Stimulated activated CD4-positive, alpha-beta T cell treated with anti-CD3 and anti-CD28 coated beads, Interleukin-1b, Interleukin-23, amount 100 ng/mL, for 1 hour (primary cell): ENCODE results near the gene PPM1L.

Experiments used
- DNase-seq, 2 donors: peaks; one replicate each; pipeline ENCODE4 v3.0.0-alpha.2; 2020; ENCODE audit warnings: low read depth in 2 of 2

Gene PPM1L

GRCh38 chr3:160808838-160809237 lies 52.8 kb downstream of the PPM1L start:
- no peak for DNase-seq

GRCh38 chr3:160809453-160809852 lies 53.4 kb downstream of the PPM1L start:
- DNase-seq, result no peak

- no peak for DNase-seq
Measured at GRCh38 chr3:160810362-160811236, 54.6 kb downstream of the PPM1L start.

GRCh38 chr3:160811237-160811548 lies 55.2 kb downstream of the PPM1L start:
- no peak for DNase-seq

GRCh38 chr3:160812304-160812703 lies 56.3 kb downstream of the PPM1L start:
- no peak for DNase-seq

GRCh38 chr3:160815280-160815679 lies 59.2 kb downstream of the PPM1L start:
- no peak for DNase-seq

GRCh38 chr3:160820022-160820421 lies 64.0 kb downstream of the PPM1L start:
- no peak for DNase-seq

- no peak for DNase-seq
Measured at GRCh38 chr3:160820430-160820829, 64.4 kb downstream of the PPM1L start.

- DNase-seq, result no peak
Measured at GRCh38 chr3:160822936-160823335, 66.9 kb downstream of the PPM1L start.

GRCh38 chr3:160825311-160825800 lies 69.3 kb downstream of the PPM1L start:
- no peak for DNase-seq

- DNase-seq, result no peak
Measured at GRCh38 chr3:160826408-160826807, 70.4 kb downstream of the PPM1L start.

- no peak for DNase-seq
Measured at GRCh38 chr3:160826991-160827390, 71.0 kb downstream of the PPM1L start.

- no peak for DNase-seq
Measured at GRCh38 chr3:160827516-160827915, 71.5 kb downstream of the PPM1L start.

GRCh38 chr3:160828880-160829279 lies 72.8 kb downstream of the PPM1L start:
- DNase-seq, result no peak

- no peak for DNase-seq
Measured at GRCh38 chr3:160829486-160830009, 73.5 kb downstream of the PPM1L start.

- no peak for DNase-seq
Measured at GRCh38 chr3:160830796-160831195, 74.8 kb downstream of the PPM1L start.

- DNase-seq, result no peak
Measured at GRCh38 chr3:160831401-160831800, 75.4 kb downstream of the PPM1L start.

- no peak for DNase-seq
Measured at GRCh38 chr3:160837394-160837980, 81.5 kb downstream of the PPM1L start.

- DNase-seq, result no peak
Measured at GRCh38 chr3:160840590-160840989, 84.6 kb downstream of the PPM1L start.

GRCh38 chr3:160841455-160841854 lies 85.4 kb downstream of the PPM1L start:
- no peak for DNase-seq

- DNase-seq, result no peak
Measured at GRCh38 chr3:160842021-160843005, 86.3 kb downstream of the PPM1L start.
